Upper lobe of left lung (tissue), 4 donors: ENCODE measurements around the gene TCF12.

Experiments used
- CTCF ChIP-seq, 6 experiments: fragments of 450-650 bp in 4 of 6; fragments of 200-600 bp in 2 of 6; sonication (generic) in 2 of 6; IDR thresholded peaks; one replicate each; pipeline ENCODE4 v1.5.1; 2016 to 2019; ENCODE audit warnings: antibody characterized with exemption in 6 of 6
- EP300 ChIP-seq, 4 donors: sonication (generic); formaldehyde crosslinking; IDR thresholded peaks; one replicate each; pipeline ENCODE4 v1.5.1; 2017; ENCODE audit warnings: antibody characterized with exemption in 4 of 4, control low read depth in 2 of 4
- POLR2A ChIP-seq, 4 donors: fragments of 450-650 bp; IDR thresholded peaks; one replicate each; pipeline ENCODE4 v1.5.1; 2016 to 2017; ENCODE audit warnings: antibody characterized with exemption in 4 of 4, mild to moderate bottlenecking in 2 of 4
- POLR2AphosphoS5 ChIP-seq, 2 donors: sonication (generic); formaldehyde crosslinking; IDR thresholded peaks; one replicate each; pipeline ENCODE4 v1.5.1; 2017; ENCODE audit warnings: antibody characterized with exemption in 2 of 2

GRCh38 chr15:57144448-57144847 is 226.0 kb downstream of the TCF12 start:
- TF ChIP-seq POLR2A (IDR thresholded peaks at IDR 0.05) = no peak
- TF ChIP-seq CTCF (IDR thresholded peaks at IDR 0.05) = no peak
- no peak for TF ChIP-seq POLR2AphosphoS5 (IDR thresholded peaks at IDR 0.05)
- no peak for TF ChIP-seq EP300 (IDR thresholded peaks at IDR 0.05)
